Type B pancreatic cell (in vitro differentiated cells): Measurements from ENCODE around the gene TMEFF2. TPM values are rescaled to one million over a fixed set of nuclear protein-coding genes. Genes with fewer than 3 reads are reported as not detected.

ENCODE experiments used
- DNase-seq: peaks from one replicate; pipeline ENCODE4 v3.0.0; 2021; ENCODE audit warnings: mixed read lengths; ENCODE audit not compliant: unreplicated experiment; ENCODE audit errors: extremely low spot score
- H3K27ac Mint-ChIP-seq: 2 replicates; pipeline ENCODE4 v1.8.0; 2021; ENCODE audit warnings: mild to moderate bottlenecking, mixed read lengths
- H3K27me3 Mint-ChIP-seq: 2 replicates; pipeline ENCODE4 v1.8.0; 2021; ENCODE audit warnings: mixed read lengths
- H3K36me3 Mint-ChIP-seq: 2 replicates; pipeline ENCODE4 v1.8.0; 2021; ENCODE audit warnings: mixed read lengths
- H3K4me1 Mint-ChIP-seq: one replicate; pipeline ENCODE4 v1.8.0; 2021; ENCODE audit warnings: mixed read lengths; ENCODE audit not compliant: unreplicated experiment
- H3K4me3 Mint-ChIP-seq: 2 replicates; pipeline ENCODE4 v1.8.0; 2021; ENCODE audit warnings: mild to moderate bottlenecking, mixed read lengths
- H3K9me3 Mint-ChIP-seq: 2 replicates; pipeline ENCODE4 v1.8.0; 2021; ENCODE audit warnings: mixed read lengths
- total RNA-seq: library from RNA; stranded (reverse); gene quantifications from 2 replicates; pipeline ENCODE4 v1.2.1, GENCODE V29; 2021; ENCODE audit warnings: low replicate concordance
- TF ChIP-seq, protein P1 (sequence below): fragments of 200-600 bp; sonication (generic); conservative IDR thresholded peaks from 2 replicates; pipeline ENCODE4 v1.5.0; 2021; ENCODE audit warnings: antibody characterized with exemption, mild to moderate bottlenecking

The TMEFF2 gene
- total RNA-seq, 1 donor from 2014 or later: 10.7 TPM

DNA sequence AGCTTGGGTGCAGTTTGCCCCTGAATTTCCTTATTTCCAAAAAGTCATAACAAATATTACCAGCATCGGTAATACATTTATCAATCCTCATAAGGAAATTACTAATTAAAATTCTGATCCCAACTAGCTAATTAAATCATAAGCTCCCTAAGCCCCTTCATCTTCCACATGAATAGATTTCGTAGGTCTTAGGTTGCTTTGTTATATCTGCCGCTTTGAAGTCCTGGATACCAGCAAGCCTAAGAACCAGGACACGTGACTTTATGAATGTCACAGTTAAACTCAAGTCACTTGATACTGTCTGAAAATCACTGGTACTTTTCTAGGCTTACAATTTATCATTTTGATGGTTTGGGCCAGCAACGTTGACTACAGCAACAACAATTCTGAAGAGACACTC is 213.0 kb downstream of the TMEFF2 start:
- Mint-ChIP-seq H3K27me3 (no peaks in the 10 kb centered on the region), H3K9me3 (peaks cover 8% of the 10 kb centered on the region), H3K27ac (no peak overlapping the region), H3K4me3 (no peak overlapping the region), H3K4me1 (peaks cover 5% of the 10 kb centered on the region), H3K36me3 (peaks cover 5% of the 10 kb centered on the region)
- TF ChIP-seq, protein P1, sequence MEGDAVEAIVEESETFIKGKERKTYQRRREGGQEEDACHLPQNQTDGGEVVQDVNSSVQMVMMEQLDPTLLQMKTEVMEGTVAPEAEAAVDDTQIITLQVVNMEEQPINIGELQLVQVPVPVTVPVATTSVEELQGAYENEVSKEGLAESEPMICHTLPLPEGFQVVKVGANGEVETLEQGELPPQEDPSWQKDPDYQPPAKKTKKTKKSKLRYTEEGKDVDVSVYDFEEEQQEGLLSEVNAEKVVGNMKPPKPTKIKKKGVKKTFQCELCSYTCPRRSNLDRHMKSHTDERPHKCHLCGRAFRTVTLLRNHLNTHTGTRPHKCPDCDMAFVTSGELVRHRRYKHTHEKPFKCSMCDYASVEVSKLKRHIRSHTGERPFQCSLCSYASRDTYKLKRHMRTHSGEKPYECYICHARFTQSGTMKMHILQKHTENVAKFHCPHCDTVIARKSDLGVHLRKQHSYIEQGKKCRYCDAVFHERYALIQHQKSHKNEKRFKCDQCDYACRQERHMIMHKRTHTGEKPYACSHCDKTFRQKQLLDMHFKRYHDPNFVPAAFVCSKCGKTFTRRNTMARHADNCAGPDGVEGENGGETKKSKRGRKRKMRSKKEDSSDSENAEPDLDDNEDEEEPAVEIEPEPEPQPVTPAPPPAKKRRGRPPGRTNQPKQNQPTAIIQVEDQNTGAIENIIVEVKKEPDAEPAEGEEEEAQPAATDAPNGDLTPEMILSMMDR: no peak
- DNase-seq: no peak

DNA sequence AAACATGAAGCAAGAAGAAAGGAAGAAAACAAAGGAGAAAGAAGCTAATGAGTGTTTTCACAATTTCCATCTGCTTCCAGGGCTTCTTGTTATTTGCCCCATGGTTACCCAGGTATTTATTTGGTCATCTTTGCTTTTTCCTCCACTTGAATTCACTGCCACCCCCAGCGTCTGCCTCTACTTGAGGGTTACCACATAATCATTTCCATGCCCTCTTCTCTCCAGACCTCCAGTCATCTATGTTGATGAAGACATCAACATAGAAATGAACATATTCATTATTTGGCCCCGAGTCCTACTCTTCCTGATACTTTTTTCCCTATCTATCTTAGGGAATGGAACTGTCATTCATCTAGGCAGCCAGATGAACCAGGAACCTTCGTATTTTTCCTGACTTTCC is 214.2 kb downstream of the TMEFF2 start:
- peaks cover 5% of the 10 kb centered on the region for H3K36me3 Mint-ChIP-seq
- no peak for DNase-seq
- H3K27me3 Mint-ChIP-seq: no peaks in the 10 kb centered on the region
- peaks cover 7% of the 10 kb centered on the region for H3K9me3 Mint-ChIP-seq
- no peak overlapping the region for H3K4me3 Mint-ChIP-seq
- H3K27ac Mint-ChIP-seq: no peak overlapping the region
- TF ChIP-seq, protein P1: no peak
- peaks cover 8% of the 10 kb centered on the region for H3K4me1 Mint-ChIP-seq

DNA sequence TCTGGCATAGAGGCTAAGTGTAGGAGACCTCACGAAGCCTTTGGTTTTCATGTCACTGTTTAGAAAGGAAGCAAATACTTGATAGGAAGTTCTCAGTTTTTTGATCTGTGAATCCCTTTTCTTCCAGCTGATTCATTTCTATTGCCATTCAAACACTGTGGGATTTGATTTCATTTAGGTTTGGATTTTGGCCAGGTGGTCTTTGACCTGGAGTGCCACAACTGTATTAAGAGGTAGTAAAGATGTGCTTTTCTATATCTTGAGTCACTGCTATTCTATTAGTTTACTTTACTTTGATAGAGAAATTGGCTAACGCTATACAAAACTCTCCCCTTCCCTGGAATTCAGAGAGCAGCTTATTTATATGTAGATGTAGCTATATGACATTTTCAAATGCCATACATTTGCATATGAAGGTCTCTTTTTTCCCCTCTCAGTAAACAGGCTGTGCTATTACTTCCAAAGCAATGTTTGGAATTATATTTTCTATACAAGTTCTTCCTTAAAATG is 215.5 kb downstream of the TMEFF2 start:
- Mint-ChIP-seq H3K4me1 (peaks cover 7% of the 10 kb centered on the region), H3K27me3 (no peaks in the 10 kb centered on the region), H3K36me3 (peaks cover 5% of the 10 kb centered on the region), H3K9me3 (peaks cover 13% of the 10 kb centered on the region), H3K27ac (no peak overlapping the region), H3K4me3 (no peak overlapping the region)
- TF ChIP-seq, protein P1: no peak
- DNase-seq: no peak

DNA sequence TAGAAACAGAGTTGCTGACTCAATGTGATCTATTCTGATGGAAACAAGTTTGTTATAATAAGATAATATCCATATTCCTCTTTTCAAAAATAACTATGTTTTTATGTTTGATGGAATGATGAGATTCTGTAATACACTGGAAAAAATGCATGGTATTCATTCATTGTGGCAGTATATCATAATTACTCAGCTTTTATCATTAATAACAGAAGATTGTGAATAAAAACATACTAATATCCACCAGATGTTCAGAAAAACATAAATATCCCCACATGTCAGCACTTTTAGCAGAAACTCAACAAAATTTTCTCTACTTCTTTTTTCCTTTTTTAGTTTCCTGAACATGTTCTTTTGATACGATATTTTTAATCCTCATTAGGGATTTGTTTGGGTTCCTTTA is 217.0 kb downstream of the TMEFF2 start:
- Mint-ChIP-seq H3K27ac (no peak overlapping the region), H3K9me3 (peaks cover 13% of the 10 kb centered on the region), H3K36me3 (peaks cover 5% of the 10 kb centered on the region), H3K27me3 (no peaks in the 10 kb centered on the region), H3K4me1 (peaks cover 7% of the 10 kb centered on the region), H3K4me3 (no peak overlapping the region)
- DNase-seq: no peak
- TF ChIP-seq, protein P1: no peak

DNA sequence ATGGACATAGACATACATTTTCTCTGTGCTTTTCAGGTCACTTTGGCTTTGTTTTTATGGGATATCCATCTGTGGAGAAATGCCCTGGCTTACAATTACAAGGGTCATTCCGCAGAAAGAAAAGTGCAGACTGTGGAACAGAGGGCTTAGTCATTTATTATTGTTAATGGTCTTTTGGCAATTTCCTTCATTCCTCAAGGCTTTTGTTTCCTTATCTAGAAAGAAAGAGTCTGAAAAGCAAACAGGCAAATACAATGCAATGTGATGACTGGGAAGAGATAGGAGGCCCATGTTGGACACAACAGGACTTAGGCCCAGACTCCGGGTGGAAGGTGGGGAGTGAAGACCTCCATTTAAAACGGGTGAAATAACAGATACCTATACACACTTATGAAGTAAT is 218.3 kb downstream of the TMEFF2 start:
- no peaks in the 10 kb centered on the region for H3K27me3 Mint-ChIP-seq

More for the DNA sequence above, 218.3 kb downstream of the TMEFF2 start:
- Mint-ChIP-seq H3K4me3 (no peak overlapping the region), H3K36me3 (peaks cover 8% of the 10 kb centered on the region), H3K9me3 (peaks cover 13% of the 10 kb centered on the region), H3K4me1 (peaks cover 7% of the 10 kb centered on the region), H3K27ac (no peak overlapping the region)
- DNase-seq: no peak
- TF ChIP-seq, protein P1: no peak
